ENCODE measurements around the gene LSM5. TPM values are rescaled to one million over a fixed set of nuclear protein-coding genes. Genes with fewer than 3 reads are reported as not detected.

Gene LSM5
- total RNA-seq (ENCODE audit: unreplicated experiment) = 50.5 TPM
- long read RNA-seq, transcript LSM5-208 (5 exons, 2,258 nt) = major isoform, 35 of 40 reads
- long read RNA-seq, partial matches to known transcripts = 1 of 40 reads
- long read RNA-seq, other reads (novel, unspliced or antisense) = 3 of 40 reads

- Mint-ChIP-seq H3K4me1 (ENCODE audit: unreplicated experiment) (peaks cover 3% of the 10 kb centered on the region), H3K36me3 (ENCODE audit: low read depth, unreplicated experiment) (peaks cover 4% of the 10 kb centered on the region), H3K27ac (ENCODE audit: unreplicated experiment) (peak within 1 kb of the TSS; percentile 95), H3K4me3 (ENCODE audit: unreplicated experiment) (peak within 1 kb of the TSS; percentile 89), H3K27me3 (ENCODE audit: unreplicated experiment) (peaks cover 5% of the 10 kb centered on the region), H3K9me3 (ENCODE audit: unreplicated experiment) (no peaks in the 10 kb centered on the region)
- TF ChIP-seq CTCF (IDR thresholded peaks at IDR 0.05; ENCODE audit: unreplicated experiment) = no peak
- peak; percentile 82 for DNase-seq (ENCODE audit: low spot score)
These were observed at the start of gene LSM5 for GRCh38 chr7:32490127-32490796. TSS of gene LSM5 (minus strand) at chr7:32490380. CDS start at chr7:32490365, 15 bp downstream.

- no peak overlapping the region for H3K4me3 Mint-ChIP-seq (ENCODE audit: unreplicated experiment)
- TF ChIP-seq CTCF (IDR thresholded peaks at IDR 0.05; ENCODE audit: unreplicated experiment) = no peak
- no peak for DNase-seq (ENCODE audit: low spot score)
- no peak overlapping the region for H3K27ac Mint-ChIP-seq (ENCODE audit: unreplicated experiment)
- no peaks in the 10 kb centered on the region for H3K4me1 Mint-ChIP-seq (ENCODE audit: unreplicated experiment)
- peaks cover 10% of the 10 kb centered on the region for H3K36me3 Mint-ChIP-seq (ENCODE audit: low read depth, unreplicated experiment)
- H3K27me3 Mint-ChIP-seq (ENCODE audit: unreplicated experiment) = no peaks in the 10 kb centered on the region
- H3K9me3 Mint-ChIP-seq (ENCODE audit: unreplicated experiment) = no peaks in the 10 kb centered on the region
These were observed 49.2 kb upstream of the LSM5 start for GRCh38 chr7:32539366-32539765.

GRCh38 chr7:32537760-32538159 is 47.6 kb upstream of the LSM5 start:
- no peak for TF ChIP-seq CTCF (IDR thresholded peaks at IDR 0.05; ENCODE audit: unreplicated experiment)
- Mint-ChIP-seq H3K36me3 (ENCODE audit: low read depth, unreplicated experiment) (peaks cover 6% of the 10 kb centered on the region), H3K27ac (ENCODE audit: unreplicated experiment) (no peak overlapping the region), H3K9me3 (ENCODE audit: unreplicated experiment) (no peaks in the 10 kb centered on the region), H3K4me1 (ENCODE audit: unreplicated experiment) (no peaks in the 10 kb centered on the region), H3K27me3 (ENCODE audit: unreplicated experiment) (no peaks in the 10 kb centered on the region), H3K4me3 (ENCODE audit: unreplicated experiment) (no peak overlapping the region)
- DNase-seq (ENCODE audit: low spot score) = no peak

GRCh38 chr7:32536585-32536984 is 46.4 kb upstream of the LSM5 start:
- TF ChIP-seq CTCF (IDR thresholded peaks at IDR 0.05; ENCODE audit: unreplicated experiment) = no peak
- H3K4me1 Mint-ChIP-seq (ENCODE audit: unreplicated experiment) = no peaks in the 10 kb centered on the region
- H3K27ac Mint-ChIP-seq (ENCODE audit: unreplicated experiment) = no peak overlapping the region
- no peak for DNase-seq (ENCODE audit: low spot score)
- peaks cover 9% of the 10 kb centered on the region for H3K36me3 Mint-ChIP-seq (ENCODE audit: low read depth, unreplicated experiment)
- no peak overlapping the region for H3K4me3 Mint-ChIP-seq (ENCODE audit: unreplicated experiment)
- H3K9me3 Mint-ChIP-seq (ENCODE audit: unreplicated experiment) = no peaks in the 10 kb centered on the region
- H3K27me3 Mint-ChIP-seq (ENCODE audit: unreplicated experiment) = no peaks in the 10 kb centered on the region

- Mint-ChIP-seq H3K4me1 (ENCODE audit: unreplicated experiment) (no peaks in the 10 kb centered on the region), H3K4me3 (ENCODE audit: unreplicated experiment) (no peak overlapping the region), H3K9me3 (ENCODE audit: unreplicated experiment) (no peaks in the 10 kb centered on the region), H3K36me3 (ENCODE audit: low read depth, unreplicated experiment) (peaks cover 9% of the 10 kb centered on the region), H3K27ac (ENCODE audit: unreplicated experiment) (no peak overlapping the region), H3K27me3 (ENCODE audit: unreplicated experiment) (no peaks in the 10 kb centered on the region)
- no peak for DNase-seq (ENCODE audit: low spot score)
- TF ChIP-seq CTCF (IDR thresholded peaks at IDR 0.05; ENCODE audit: unreplicated experiment) = no peak
These were observed 45.8 kb upstream of the LSM5 start for GRCh38 chr7:32536016-32536415.
